Measurements from ENCODE around the gene USP40.

Gene USP40

DNA sequence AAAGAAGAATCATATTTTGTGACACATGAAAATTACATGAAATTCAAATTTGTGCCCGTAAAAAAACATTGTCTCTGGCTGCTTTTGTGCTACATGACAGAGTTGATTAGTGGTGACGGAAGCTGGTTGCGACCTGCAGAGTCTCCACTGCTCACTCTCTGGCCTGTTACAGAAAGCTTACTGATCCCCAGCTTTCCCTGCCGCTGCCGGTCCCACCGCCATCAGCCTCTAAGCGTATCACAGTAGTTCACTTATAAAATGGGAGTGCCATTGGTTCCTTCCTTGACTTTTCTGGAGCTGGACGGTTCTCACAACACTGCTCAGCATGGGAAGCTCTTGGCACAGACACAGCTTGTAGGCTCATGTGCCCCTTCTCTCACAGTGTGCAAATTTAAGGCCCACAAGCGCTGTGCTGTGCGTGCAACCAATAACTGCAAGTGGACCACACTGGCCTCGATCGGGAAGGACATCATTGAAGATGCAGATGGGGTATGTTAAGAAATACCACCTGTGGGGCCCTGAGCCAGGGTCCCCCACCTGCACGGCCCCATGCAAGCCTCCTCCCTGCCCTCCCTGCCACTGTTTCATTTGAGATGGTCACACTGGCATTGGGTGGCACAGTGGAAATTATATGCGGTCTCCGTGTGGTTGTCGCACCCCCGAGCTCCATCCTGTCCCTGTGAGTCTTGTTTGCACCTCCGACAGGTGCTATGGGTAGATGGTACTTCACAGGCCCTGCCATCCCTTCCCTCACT, 131.0 kb downstream of the USP40 start:
- DNase-seq (ENCODE audit: low spot score), result no peak
- TF ChIP-seq, protein P1, sequence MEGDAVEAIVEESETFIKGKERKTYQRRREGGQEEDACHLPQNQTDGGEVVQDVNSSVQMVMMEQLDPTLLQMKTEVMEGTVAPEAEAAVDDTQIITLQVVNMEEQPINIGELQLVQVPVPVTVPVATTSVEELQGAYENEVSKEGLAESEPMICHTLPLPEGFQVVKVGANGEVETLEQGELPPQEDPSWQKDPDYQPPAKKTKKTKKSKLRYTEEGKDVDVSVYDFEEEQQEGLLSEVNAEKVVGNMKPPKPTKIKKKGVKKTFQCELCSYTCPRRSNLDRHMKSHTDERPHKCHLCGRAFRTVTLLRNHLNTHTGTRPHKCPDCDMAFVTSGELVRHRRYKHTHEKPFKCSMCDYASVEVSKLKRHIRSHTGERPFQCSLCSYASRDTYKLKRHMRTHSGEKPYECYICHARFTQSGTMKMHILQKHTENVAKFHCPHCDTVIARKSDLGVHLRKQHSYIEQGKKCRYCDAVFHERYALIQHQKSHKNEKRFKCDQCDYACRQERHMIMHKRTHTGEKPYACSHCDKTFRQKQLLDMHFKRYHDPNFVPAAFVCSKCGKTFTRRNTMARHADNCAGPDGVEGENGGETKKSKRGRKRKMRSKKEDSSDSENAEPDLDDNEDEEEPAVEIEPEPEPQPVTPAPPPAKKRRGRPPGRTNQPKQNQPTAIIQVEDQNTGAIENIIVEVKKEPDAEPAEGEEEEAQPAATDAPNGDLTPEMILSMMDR (IDR thresholded peaks at IDR 0.05; ENCODE audit: extremely low read depth, insufficient read depth, missing control alignments), result no peak
- in situ Hi-C loops (cut with MboI; ENCODE audit: low pct_unique_long_range_greater_than_20kb, low sequenced_read_pairs, unreplicated experiment), result no loop called here

DNA sequence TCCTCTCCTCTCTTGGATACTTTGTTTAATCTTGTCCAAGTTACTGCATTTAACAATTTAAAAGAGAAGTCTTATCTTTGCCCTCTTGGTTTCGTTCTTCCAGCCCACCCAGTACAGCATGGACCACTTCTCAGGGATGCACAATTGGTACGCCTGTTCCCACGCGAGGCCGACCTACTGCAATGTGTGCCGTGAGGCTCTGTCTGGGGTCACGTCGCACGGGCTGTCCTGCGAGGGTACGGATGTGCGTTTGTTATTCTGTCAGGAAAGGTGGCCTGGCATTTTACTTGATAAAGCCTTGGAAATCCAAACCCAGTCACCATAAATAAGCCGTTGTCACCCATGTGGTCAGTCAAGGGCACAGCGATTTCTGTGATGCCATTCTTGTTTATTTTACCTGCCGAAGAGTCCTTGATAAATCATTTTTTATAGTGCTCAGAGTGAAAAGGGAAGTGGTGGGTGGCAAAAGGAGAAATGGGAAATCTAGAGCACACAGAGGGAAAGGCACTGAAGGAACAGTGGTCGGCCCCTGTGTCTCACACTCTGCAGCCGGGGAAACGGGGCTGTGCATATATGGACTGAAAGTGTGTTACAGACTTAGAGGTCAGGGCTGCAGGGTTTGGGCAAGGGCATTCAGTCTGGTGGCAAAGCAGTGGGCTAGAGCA, 131.8 kb downstream of the USP40 start:
- DNase-seq (ENCODE audit: low spot score), result no peak
- in situ Hi-C loops (cut with MboI; ENCODE audit: low pct_unique_long_range_greater_than_20kb, low sequenced_read_pairs, unreplicated experiment), result no loop called here
- TF ChIP-seq, protein P1 (IDR thresholded peaks at IDR 0.05; ENCODE audit: extremely low read depth, insufficient read depth, missing control alignments), result no peak

DNA sequence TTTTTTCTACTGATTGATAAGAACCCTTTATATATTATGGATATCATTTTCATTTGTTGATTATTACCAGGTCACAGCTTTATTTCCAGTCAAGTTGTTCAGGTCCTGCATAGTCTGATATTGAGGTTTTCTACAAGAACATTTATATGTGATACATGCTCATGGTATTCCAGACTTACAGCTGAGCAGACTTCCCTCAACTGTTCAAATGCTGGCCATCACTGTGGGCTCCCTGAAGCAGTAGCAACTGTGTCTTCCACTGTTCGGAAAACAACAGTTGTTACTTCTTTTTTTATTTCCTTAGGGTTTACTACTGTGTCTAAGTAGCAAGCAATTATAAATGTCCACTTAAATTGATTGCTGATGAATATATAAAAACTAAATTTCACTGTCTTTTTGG, 132.8 kb downstream of the USP40 start:
- TF ChIP-seq, protein P1 (IDR thresholded peaks at IDR 0.05; ENCODE audit: extremely low read depth, insufficient read depth, missing control alignments), result no peak
- DNase-seq (ENCODE audit: low spot score), result no peak
- in situ Hi-C loops (cut with MboI; ENCODE audit: low pct_unique_long_range_greater_than_20kb, low sequenced_read_pairs, unreplicated experiment), result no loop called here

DNA sequence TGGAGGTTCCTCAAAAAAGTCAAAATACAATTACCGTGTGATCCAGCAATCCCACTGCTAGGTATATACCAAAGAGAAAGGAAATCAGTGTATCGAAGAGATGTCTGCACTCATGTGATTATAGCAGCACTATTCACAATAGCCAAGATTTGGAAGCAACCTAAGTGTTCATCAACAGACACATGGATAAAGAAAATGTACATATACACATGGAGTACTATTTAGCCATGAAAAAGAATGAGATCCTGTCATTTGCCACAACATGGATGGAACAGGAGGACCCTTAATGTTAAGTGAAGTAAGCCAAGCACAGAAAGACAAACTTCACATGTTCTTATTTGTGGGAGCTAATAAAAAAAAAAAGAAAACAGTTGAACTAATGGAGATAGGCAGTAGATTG, 133.6 kb downstream of the USP40 start:
- no peak for DNase-seq (ENCODE audit: low spot score)
- TF ChIP-seq, protein P1 (IDR thresholded peaks at IDR 0.05; ENCODE audit: extremely low read depth, insufficient read depth, missing control alignments), result no peak
- in situ Hi-C loops (cut with MboI; ENCODE audit: low pct_unique_long_range_greater_than_20kb, low sequenced_read_pairs, unreplicated experiment), result no loop called here

DNA sequence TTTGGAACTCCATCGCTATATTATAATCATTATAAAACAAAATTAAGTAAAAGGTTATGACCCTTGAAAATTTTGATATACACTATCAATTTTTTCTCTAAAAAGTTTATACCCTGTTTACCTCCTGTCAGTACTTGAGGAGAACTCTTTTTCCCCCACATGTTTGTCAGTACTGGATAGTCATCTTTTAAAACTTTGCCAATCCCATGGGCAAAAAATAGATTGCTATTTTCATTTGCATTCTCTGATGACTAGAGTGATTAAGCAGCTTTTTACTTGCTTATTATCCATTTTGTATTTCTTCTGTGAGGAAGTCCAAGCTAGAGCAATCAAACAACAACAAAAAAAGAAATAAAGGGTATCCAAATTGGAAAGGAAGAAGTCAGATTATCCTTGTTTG, 135.9 kb downstream of the USP40 start:
- TF ChIP-seq, protein P1 (IDR thresholded peaks at IDR 0.05; ENCODE audit: extremely low read depth, insufficient read depth, missing control alignments), result no peak
- DNase-seq (ENCODE audit: low spot score), result no peak
- in situ Hi-C loops (cut with MboI; ENCODE audit: low pct_unique_long_range_greater_than_20kb, low sequenced_read_pairs, unreplicated experiment), result no loop called here

DNA sequence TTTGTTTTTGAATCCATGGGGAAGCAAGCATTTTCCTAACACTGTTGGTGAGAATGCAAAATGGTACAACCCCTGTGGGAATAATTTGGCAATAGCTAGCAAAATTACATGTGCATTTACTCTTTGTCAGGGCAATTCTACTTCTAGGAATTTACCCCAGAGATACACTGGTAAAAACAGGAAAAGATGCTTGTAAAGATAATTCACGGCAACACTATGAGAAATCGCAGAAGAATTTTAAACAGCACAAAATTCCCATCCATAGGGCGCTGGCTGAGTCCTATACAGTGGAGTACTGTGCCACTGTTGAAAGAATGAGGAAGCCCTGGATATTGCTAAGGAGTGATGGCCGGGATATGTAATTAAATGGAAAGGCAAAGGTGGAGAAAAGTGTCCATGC, 136.5 kb downstream of the USP40 start:
- DNase-seq (ENCODE audit: low spot score), result no peak
- TF ChIP-seq, protein P1 (IDR thresholded peaks at IDR 0.05; ENCODE audit: extremely low read depth, insufficient read depth, missing control alignments), result no peak
- in situ Hi-C loops (cut with MboI; ENCODE audit: low pct_unique_long_range_greater_than_20kb, low sequenced_read_pairs, unreplicated experiment), result no loop called here

Data from GM13977 (cell line).